Measurements from ENCODE around the gene JPT2.

- TF ChIP-seq CTCF (conservative IDR thresholded peaks at IDR 0.05) = no peak
- TF ChIP-seq EZH2 (IDR thresholded peaks at IDR 0.05; ENCODE audit: low read depth) = no peak
These were observed 40.6 kb upstream of the JPT2 start for GRCh38 chr16:1637526-1637925.
